Activated CD4-positive, alpha-beta memory T cell treated with anti-CD3 and anti-CD28 coated beads, Interleukin-2, amount 10 ng/mL, durations not matched to agents 7 days and 5 days (primary cell): ENCODE data around the gene PSORS1C2. TPM values are rescaled to one million over a fixed set of nuclear protein-coding genes. Genes with fewer than 3 reads are reported as not detected.
"Not testable (repeated sequence)": the region's sequence is repeated elsewhere in the genome, so short reads cannot be mapped to it uniquely, and the experiment has no call there.

Source experiments
- CTCF ChIA-PET: fragments of 350-600 bp; sonication (Branson Sonifier 250); formaldehyde crosslinking; loops from one replicate; lab custom pipeline; 2021; ENCODE audit warnings: antibody characterized with exemption, inconsistent platforms; lab: Charles Lee
- POLR2A ChIA-PET: fragments of 350-600 bp; sonication (Branson Sonifier 250); formaldehyde crosslinking; loops from one replicate; lab custom pipeline; 2021; ENCODE audit warnings: antibody characterized with exemption; lab: Charles Lee
- DNase-seq: peaks from one replicate; pipeline ENCODE4 v3.0.0-alpha.2; 2020
- H3K27ac Mint-ChIP-seq: one replicate; pipeline ENCODE4 v1.8.0; 2021; ENCODE audit warnings: mild to moderate bottlenecking, mixed read lengths
- H3K27me3 Mint-ChIP-seq: one replicate; pipeline ENCODE4 v1.8.0; 2021; ENCODE audit warnings: mixed read lengths
- H3K36me3 Mint-ChIP-seq: one replicate; pipeline ENCODE4 v1.8.0; 2021; ENCODE audit warnings: low read depth, mixed read lengths
- H3K4me1 Mint-ChIP-seq: one replicate; pipeline ENCODE4 v1.8.0; 2021; ENCODE audit warnings: mixed read lengths
- H3K4me3 Mint-ChIP-seq: one replicate; pipeline ENCODE4 v1.8.0; 2021; ENCODE audit warnings: mild to moderate bottlenecking, mixed read lengths
- H3K9me3 Mint-ChIP-seq: one replicate; pipeline ENCODE4 v1.8.0; 2021; ENCODE audit warnings: mixed read lengths
- total RNA-seq, 2 experiments: library from RNA; stranded (reverse); gene quantifications; one replicate each; pipeline ENCODE4 v1.2.3, GENCODE V29; 2021

PSORS1C2 gene
- total RNA-seq, result not detected

- H3K36me3 Mint-ChIP-seq, result no peaks in the 10 kb centered on the region
- ChIA-PET CTCF (interaction anchor here (0.7 to 2.7 kb wide), 6 partner anchors 53 to 231 kb away, joined by 3 to 29 read pairs (median 7); no protein-coding TSS in a partner anchor), POLR2A (interaction anchor here (2.7 kb wide), 1 partner anchor 58 kb away, joined by 12 read pairs; no protein-coding TSS in a partner anchor)
- no peaks in the 10 kb centered on the region for H3K9me3 Mint-ChIP-seq
- no peak within 1 kb of the TSS for H3K4me3 Mint-ChIP-seq
- peaks cover 8% of the 10 kb centered on the region for H3K4me1 Mint-ChIP-seq
- DNase-seq, result no peak
- H3K27ac Mint-ChIP-seq, result no peak within 1 kb of the TSS
- H3K27me3 Mint-ChIP-seq, result no peaks in the 10 kb centered on the region
Measured at GRCh38 chr6:31138982-31139381, at the start of gene PSORS1C2. TSS of gene PSORS1C2 (minus strand) at chr6:31139066. CDS start at chr6:31139026, 40 bp downstream.

DNA sequence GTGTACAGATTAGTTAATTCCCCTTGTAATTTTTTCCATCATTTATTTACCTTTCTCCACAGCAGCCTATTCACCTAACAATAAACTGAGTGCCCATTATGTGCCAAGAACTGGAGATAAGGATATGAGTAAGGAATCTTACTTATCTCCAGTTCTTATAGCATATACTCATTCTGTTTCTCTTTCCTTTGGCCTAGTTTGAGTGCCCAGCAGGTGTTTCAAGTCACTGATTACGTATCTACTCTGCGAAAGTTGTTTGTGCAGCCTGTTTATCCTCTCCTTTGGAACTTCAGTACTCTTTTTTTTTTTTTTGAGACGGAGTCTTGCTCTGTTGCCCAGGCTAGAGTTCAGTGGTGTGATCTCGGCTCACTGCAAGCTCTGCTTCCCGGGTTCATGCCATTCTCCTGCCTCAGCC, 48.9 kb upstream of the PSORS1C2 start:
- POLR2A ChIA-PET, result no interaction called here
- no peak overlapping the region for H3K4me3 Mint-ChIP-seq
- H3K27ac Mint-ChIP-seq, result no peak overlapping the region
- H3K4me1 Mint-ChIP-seq, result peaks cover 15% of the 10 kb centered on the region
- CTCF ChIA-PET, result interaction anchor here (1.1 kb wide), 1 partner anchor 9 kb away, joined by 3 read pairs; no protein-coding TSS in a partner anchor
- no peaks in the 10 kb centered on the region for H3K27me3 Mint-ChIP-seq
- no peaks in the 10 kb centered on the region for H3K36me3 Mint-ChIP-seq
- DNase-seq, result no peak
- H3K9me3 Mint-ChIP-seq, result no peaks in the 10 kb centered on the region

- Mint-ChIP-seq H3K27ac (no peak overlapping the region), H3K27me3 (no peaks in the 10 kb centered on the region), H3K4me3 (no peak overlapping the region), H3K36me3 (no peaks in the 10 kb centered on the region), H3K4me1 (peaks cover 15% of the 10 kb centered on the region), H3K9me3 (no peaks in the 10 kb centered on the region)
- no peak for DNase-seq
- ChIA-PET POLR2A (interaction anchor here (1.3 kb wide), 1 partner anchor 12 kb away, joined by 4 read pairs; no protein-coding TSS in a partner anchor), CTCF (no interaction called here)
Measured at GRCh38 chr6:31186052-31186734, 47.3 kb upstream of the PSORS1C2 start.

GRCh38 chr6:31185695-31186051, 46.8 kb upstream of the PSORS1C2 start:
- POLR2A ChIA-PET, H3K9me3 Mint-ChIP-seq, H3K36me3 Mint-ChIP-seq, CTCF ChIA-PET, H3K4me3 Mint-ChIP-seq, H3K27me3 Mint-ChIP-seq, DNase-seq, H3K27ac Mint-ChIP-seq: not testable (repeated sequence)
- peaks cover 16% of the 10 kb centered on the region for H3K4me1 Mint-ChIP-seq

- DNase-seq, POLR2A ChIA-PET, H3K36me3 Mint-ChIP-seq, H3K27me3 Mint-ChIP-seq, H3K27ac Mint-ChIP-seq, H3K4me3 Mint-ChIP-seq, H3K9me3 Mint-ChIP-seq: not testable (repeated sequence)
- CTCF ChIA-PET, result interaction anchor here (0.9 kb wide), 2 partner anchors 97 to 183 kb away, joined by 3 read pairs; no protein-coding TSS in a partner anchor
- H3K4me1 Mint-ChIP-seq, result peaks cover 30% of the 10 kb centered on the region
Measured at GRCh38 chr6:31183859-31184258, 45.0 kb upstream of the PSORS1C2 start.

- not testable (repeated sequence) for H3K27me3 Mint-ChIP-seq, H3K36me3 Mint-ChIP-seq, H3K4me3 Mint-ChIP-seq, DNase-seq, H3K27ac Mint-ChIP-seq, H3K9me3 Mint-ChIP-seq
- ChIA-PET POLR2A (interaction anchor here (1.8 kb wide), 1 partner anchor 14 kb away, joined by 4 read pairs; no protein-coding TSS in a partner anchor), CTCF (interaction anchor here (0.9 kb wide), 1 partner anchor 183 kb away, joined by 3 read pairs; no protein-coding TSS in a partner anchor)
- peaks cover 36% of the 10 kb centered on the region for H3K4me1 Mint-ChIP-seq
Measured at GRCh38 chr6:31183287-31183686, 44.4 kb upstream of the PSORS1C2 start.

- peak overlapping the region; percentile 81 for H3K4me3 Mint-ChIP-seq
- ChIA-PET CTCF (interaction anchor here (0.6 kb wide), 1 partner anchor 485 kb away, joined by 4 read pairs; no protein-coding TSS in a partner anchor), POLR2A (interaction anchor here (2.5 kb wide), 1 partner anchor 22 kb away, joined by 11 read pairs; the partner anchor contains the start of genes CCHCR1 and TCF19)
- H3K27me3 Mint-ChIP-seq, result no peaks in the 10 kb centered on the region
- no peaks in the 10 kb centered on the region for H3K36me3 Mint-ChIP-seq
- H3K9me3 Mint-ChIP-seq, result no peaks in the 10 kb centered on the region
- peak; percentile 78 for DNase-seq
- H3K4me1 Mint-ChIP-seq, result peaks cover 35% of the 10 kb centered on the region
- H3K27ac Mint-ChIP-seq, result peak overlapping the region; percentile 28
Measured at GRCh38 chr6:31180500-31180899, 41.6 kb upstream of the PSORS1C2 start.

DNA sequence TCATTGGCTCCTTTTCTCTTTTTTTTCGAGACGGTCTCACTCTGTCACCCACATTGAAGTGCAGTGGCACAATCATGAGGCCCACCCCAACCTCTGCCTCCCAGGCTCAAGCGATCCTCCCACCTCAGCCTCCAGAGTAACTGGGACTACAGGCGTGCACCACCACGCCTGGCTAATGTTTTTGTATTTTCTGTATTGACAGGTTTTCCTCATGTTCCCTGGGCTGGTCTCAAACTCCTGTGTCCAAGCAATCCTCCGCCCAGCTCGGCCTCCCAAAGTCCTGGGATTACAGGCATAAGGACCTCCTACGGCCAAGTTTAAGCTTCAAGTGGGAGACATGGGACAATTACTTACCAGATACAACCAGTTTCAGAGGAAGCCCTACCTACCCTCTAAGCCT, 41.0 kb upstream of the PSORS1C2 start:
- no peaks in the 10 kb centered on the region for H3K36me3 Mint-ChIP-seq
- H3K9me3 Mint-ChIP-seq, result no peaks in the 10 kb centered on the region
- H3K4me1 Mint-ChIP-seq, result peaks cover 32% of the 10 kb centered on the region
- no peaks in the 10 kb centered on the region for H3K27me3 Mint-ChIP-seq
- H3K27ac Mint-ChIP-seq, result peak overlapping the region; percentile 28
- no peak for DNase-seq
- H3K4me3 Mint-ChIP-seq, result peak overlapping the region; percentile 81
- ChIA-PET POLR2A (interaction anchor here (1.5 to 2.5 kb wide), 2 partner anchors 21 to 22 kb away, joined by 4 to 11 read pairs; partner anchors contain the start of genes CCHCR1 and TCF19), CTCF (no interaction called here)

DNA sequence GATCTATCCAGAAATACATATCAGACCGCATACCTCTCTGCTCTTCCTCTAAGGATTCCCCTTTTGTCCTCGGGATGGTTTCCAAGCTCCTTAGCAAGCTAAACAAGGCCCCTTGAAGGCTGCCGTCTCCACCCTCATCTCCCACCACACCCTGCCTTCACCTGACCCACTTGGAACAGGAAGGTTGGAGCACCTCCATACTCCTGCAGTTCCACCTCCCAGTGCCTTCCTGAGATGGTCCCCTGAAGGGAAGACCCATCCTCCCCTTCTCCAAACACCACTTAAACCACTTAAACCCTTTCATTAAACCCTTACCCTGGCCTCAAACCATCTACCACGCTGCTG, 40.1 kb upstream of the PSORS1C2 start:
- POLR2A ChIA-PET, result interaction anchor here (1.5 kb wide), 1 partner anchor 20 kb away, joined by 4 read pairs; no protein-coding TSS in a partner anchor
- Mint-ChIP-seq H3K27me3 (no peaks in the 10 kb centered on the region), H3K27ac (peak overlapping the region; percentile 29), H3K4me3 (no peak overlapping the region), H3K9me3 (no peaks in the 10 kb centered on the region), H3K4me1 (peaks cover 32% of the 10 kb centered on the region), H3K36me3 (no peaks in the 10 kb centered on the region)
- no peak for DNase-seq
- CTCF ChIA-PET, result no interaction called here

GRCh38 chr6:31178143-31179041, 39.5 kb upstream of the PSORS1C2 start:
- Mint-ChIP-seq H3K36me3 (no peaks in the 10 kb centered on the region), H3K9me3 (no peaks in the 10 kb centered on the region), H3K4me1 (peaks cover 32% of the 10 kb centered on the region), H3K27me3 (no peaks in the 10 kb centered on the region), H3K4me3 (no peak overlapping the region), H3K27ac (peak overlapping the region; percentile 29)
- no peak for DNase-seq
- ChIA-PET POLR2A (interaction anchor here (0.6 to 2.6 kb wide), 3 partner anchors 19 to 223 kb away, joined by 3 to 9 read pairs (median 4); no protein-coding TSS in a partner anchor), CTCF (no interaction called here)

DNA sequence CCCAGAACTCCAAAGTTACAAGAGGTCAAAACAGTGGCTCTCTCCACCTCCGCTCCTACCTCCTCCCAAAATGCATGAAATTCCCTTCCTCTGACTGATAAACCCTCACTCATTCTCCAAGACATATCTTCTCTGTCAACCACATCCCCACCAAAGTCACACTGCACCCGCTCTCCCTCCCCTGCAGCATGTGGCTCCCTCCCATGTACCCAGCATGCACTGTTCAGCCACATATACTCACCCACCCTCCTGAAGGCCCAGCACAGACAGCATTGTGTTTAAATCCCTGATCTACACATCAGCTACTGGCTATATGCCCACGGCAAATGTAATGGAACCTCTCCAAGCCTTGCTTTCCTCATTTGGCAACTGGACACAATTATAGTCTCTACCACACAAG, 37.1 kb upstream of the PSORS1C2 start:
- Mint-ChIP-seq H3K4me3 (no peak overlapping the region), H3K27me3 (no peaks in the 10 kb centered on the region), H3K27ac (no peak overlapping the region), H3K9me3 (no peaks in the 10 kb centered on the region), H3K4me1 (peaks cover 32% of the 10 kb centered on the region), H3K36me3 (no peaks in the 10 kb centered on the region)
- no peak for DNase-seq
- ChIA-PET CTCF (interaction anchor here (1.8 kb wide), 1 partner anchor 191 kb away, joined by 6 read pairs; no protein-coding TSS in a partner anchor), POLR2A (interaction anchor here (0.6 to 2.6 kb wide), 3 partner anchors 9 to 21 kb away, joined by 3 to 9 read pairs (median 3); partner anchors contain the start of gene TCF19)

DNA sequence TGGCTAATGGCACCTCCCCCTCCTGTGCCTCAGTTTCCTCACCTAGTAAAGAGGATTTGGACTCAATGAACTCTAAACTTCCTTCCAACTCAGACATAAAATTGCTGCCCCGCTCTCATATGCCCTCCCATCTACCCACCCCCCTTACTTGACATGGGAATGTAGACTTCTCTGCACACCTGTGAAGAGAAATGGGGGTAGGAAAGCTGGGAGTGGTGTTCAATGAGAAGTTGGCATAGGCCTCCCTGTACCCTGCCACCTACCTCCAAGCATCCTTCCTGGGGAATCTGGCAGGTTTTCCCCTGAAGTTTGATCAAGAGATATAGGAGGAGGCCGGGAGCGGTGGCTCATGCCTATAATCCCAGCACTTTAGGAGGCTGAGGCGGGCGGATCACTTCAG, 35.5 kb upstream of the PSORS1C2 start:
- ChIA-PET CTCF (no interaction called here), POLR2A (interaction anchor here (1.1 kb wide), 1 partner anchor 29 kb away, joined by 3 read pairs; no protein-coding TSS in a partner anchor)
- DNase-seq, result no peak
- H3K27ac Mint-ChIP-seq, result no peak overlapping the region
- H3K27me3 Mint-ChIP-seq, result no peaks in the 10 kb centered on the region
- peaks cover 22% of the 10 kb centered on the region for H3K4me1 Mint-ChIP-seq
- H3K36me3 Mint-ChIP-seq, result no peaks in the 10 kb centered on the region
- no peak overlapping the region for H3K4me3 Mint-ChIP-seq
- no peaks in the 10 kb centered on the region for H3K9me3 Mint-ChIP-seq
